NB4 (cell line): ENCODE data around the gene ZNF134.
A peak's percentile ranks its signal among the peaks of the same experiment; 100 is the strongest.

Experiments
- DNase-seq: peaks from one replicate; pipeline ENCODE4 v3.0.0; 2010; ENCODE audit warnings: low read depth
- H3K4me3 ChIP-seq: one replicate; pipeline ENCODE4 v1.5.1; 2011; ENCODE audit warnings: mild to moderate bottlenecking, low read depth, low read length, moderate library complexity
- CTCF ChIP-seq: IDR thresholded peaks from one replicate; pipeline ENCODE4 v1.5.1; 2012; ENCODE audit warnings: low read depth, low read length
- MYC ChIP-seq: IDR thresholded peaks from 2 replicates; pipeline ENCODE4 v1.6.1; 2011; ENCODE audit warnings: low read depth, low read length
- POLR2A ChIP-seq: IDR thresholded peaks from 2 replicates; pipeline ENCODE4 v1.6.1; 2011; ENCODE audit warnings: mild to moderate bottlenecking; ENCODE audit not compliant: insufficient read length; ENCODE audit errors: extremely low read depth
- TF ChIP-seq, protein P1 (sequence below): IDR thresholded peaks from 2 replicates; pipeline ENCODE4 v1.6.1; 2011; ENCODE audit warnings: low read depth, low read length

The ZNF134 gene

GRCh38 chr19:57623091-57623490, 9.0 kb downstream of the ZNF134 start:
- TF ChIP-seq, protein P1, sequence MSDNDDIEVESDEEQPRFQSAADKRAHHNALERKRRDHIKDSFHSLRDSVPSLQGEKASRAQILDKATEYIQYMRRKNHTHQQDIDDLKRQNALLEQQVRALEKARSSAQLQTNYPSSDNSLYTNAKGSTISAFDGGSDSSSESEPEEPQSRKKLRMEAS: no peak
- TF ChIP-seq POLR2A: no peak
- DNase-seq: no peak
- no peak overlapping the region for H3K4me3 ChIP-seq

- no peak for TF ChIP-seq CTCF
- peak; percentile 49; the same call in 1 of the 2 replicates for TF ChIP-seq MYC
- TF ChIP-seq, protein P1: peak; percentile 34; the same call in 1 of the 2 replicates
- no peak for TF ChIP-seq POLR2A
- DNase-seq: peak; percentile 89
- peak within 1 kb of the TSS; percentile 69 for H3K4me3 ChIP-seq
Measured at GRCh38 chr19:57632987-57633831, 19.2 kb downstream of the ZNF134 start, which contains the start of gene ZNF211. Gene ZNF211 (plus strand): TSS chr19:57633168. CDS start chr19:57633347, 179 bp downstream.

- no peak for DNase-seq
- no peak for TF ChIP-seq POLR2A
- TF ChIP-seq, protein P1: no peak
- TF ChIP-seq CTCF: no peak
- TF ChIP-seq MYC: no peak
- H3K4me3 ChIP-seq: peak overlapping the region; percentile 69
Measured at GRCh38 chr19:57633832-57634131, 19.7 kb downstream of the ZNF134 start.

GRCh38 chr19:57637379-57637778, 23.3 kb downstream of the ZNF134 start:
- no peak for DNase-seq
- no peak overlapping the region for H3K4me3 ChIP-seq
- no peak for TF ChIP-seq CTCF
- TF ChIP-seq POLR2A: no peak
- TF ChIP-seq, protein P1: no peak
- TF ChIP-seq MYC: no peak

GRCh38 chr19:57641715-57642234, 27.7 kb downstream of the ZNF134 start:
- H3K4me3 ChIP-seq: no peak overlapping the region
- no peak for TF ChIP-seq MYC
- TF ChIP-seq, protein P1: no peak
- no peak for TF ChIP-seq CTCF
- no peak for TF ChIP-seq POLR2A
- DNase-seq: no peak

- TF ChIP-seq MYC: no peak
- TF ChIP-seq POLR2A: no peak
- TF ChIP-seq, protein P1: no peak
- no peak for TF ChIP-seq CTCF
- no peak overlapping the region for H3K4me3 ChIP-seq
- DNase-seq: no peak
Measured at GRCh38 chr19:57642396-57643046, 28.5 kb downstream of the ZNF134 start.
